ENCODE results near the gene CEP89.

DNA sequence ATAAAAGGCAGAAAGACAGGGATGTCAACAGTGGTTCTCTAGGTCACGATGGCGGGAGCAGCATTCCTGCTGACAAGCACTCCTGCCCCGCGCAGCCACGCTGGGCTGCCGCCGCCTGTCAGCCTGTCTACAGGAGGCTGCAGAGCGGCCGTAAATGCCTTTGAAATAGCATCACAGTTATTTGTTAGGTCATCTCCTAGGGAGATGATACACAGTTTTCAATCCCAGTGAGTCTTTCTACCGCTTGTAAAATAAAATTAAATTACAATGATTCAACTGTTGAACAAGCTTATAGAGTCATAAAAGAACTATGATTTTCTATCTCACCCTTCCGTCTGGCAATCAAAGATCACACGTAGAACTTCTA is 94.9 kb downstream of the CEP89 start:
- no peak for TF ChIP-seq POLR2A (IDR thresholded peaks at IDR 0.05; ENCODE audit: low read length)
- TF ChIP-seq GATA1 (IDR thresholded peaks at IDR 0.05; ENCODE audit: low read depth, low read length), result no peak

Measured in erythroblast (primary cell).